Left lobe of liver (tissue), 2 donors: ENCODE measurements around the gene LYPD6B. TPM values are rescaled to one million over a fixed set of nuclear protein-coding genes. Genes with fewer than 3 reads are reported as not detected.
A peak's percentile ranks its signal among the peaks of the same experiment; 100 is the strongest.

Experiments
- ATAC-seq: fragments of 200-7000 bp; cut with Tn5 transposase; one replicate; pipeline ENCODE4 v1.9.1; 2020; ENCODE audit warnings: mild to moderate bottlenecking, moderate library complexity
- DNase-seq: peaks from one replicate; pipeline ENCODE4 v3.0.0-alpha.2; 2020; ENCODE audit warnings: low spot score
- total RNA-seq: library from RNA; stranded (reverse); gene quantifications from one replicate; pipeline ENCODE4 v1.2.1, GENCODE V29; 2021
- donor health status: DM: no; HTN: no; CAD: no; lungs with moderate emphysema.
- donor health status: DM: no; HTN: yes; CAD: no.

The LYPD6B gene, protein sequence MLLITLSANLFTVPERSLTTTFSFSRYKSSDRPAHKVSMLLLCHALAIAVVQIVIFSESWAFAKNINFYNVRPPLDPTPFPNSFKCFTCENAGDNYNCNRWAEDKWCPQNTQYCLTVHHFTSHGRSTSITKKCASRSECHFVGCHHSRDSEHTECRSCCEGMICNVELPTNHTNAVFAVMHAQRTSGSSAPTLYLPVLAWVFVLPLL
- not detected for total RNA-seq

DNA sequence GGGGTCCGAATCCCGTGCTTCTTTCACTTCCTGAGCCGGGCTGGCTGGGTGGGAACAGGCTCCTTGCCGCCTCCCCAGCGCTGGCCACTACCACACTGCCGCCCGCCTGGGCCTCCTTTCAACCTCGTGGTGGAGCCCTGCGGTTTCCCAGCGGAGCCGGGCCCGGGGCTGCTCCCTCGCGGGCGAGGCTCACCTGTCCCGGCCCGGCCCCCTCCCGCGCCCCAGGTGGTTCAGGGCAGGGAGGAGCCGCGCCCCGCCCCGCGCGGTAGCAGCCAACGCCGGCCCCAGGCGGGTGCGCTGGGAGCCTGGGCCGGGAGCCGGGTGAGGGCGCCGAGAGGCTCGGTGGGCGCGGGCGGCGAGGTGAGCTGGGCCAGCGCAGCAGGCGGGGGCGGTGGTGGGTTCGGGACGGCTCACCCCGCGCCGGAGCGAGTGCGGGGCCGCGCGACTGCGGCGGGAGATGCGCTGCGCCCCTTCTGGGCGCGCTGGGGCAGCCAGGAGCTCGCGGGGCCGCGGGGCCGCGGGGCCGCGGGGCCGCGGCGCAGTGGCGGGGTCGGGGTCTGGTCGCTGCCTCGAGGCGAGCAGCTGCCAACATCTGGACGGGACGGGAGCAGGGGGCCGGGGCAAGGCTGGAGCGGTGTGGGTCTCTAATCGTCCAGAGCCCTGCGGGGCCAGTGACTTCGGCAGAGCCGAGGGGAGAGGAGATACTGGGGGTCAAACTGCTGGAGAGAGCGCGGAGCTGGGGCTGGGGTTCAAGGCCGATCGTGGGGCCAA, at the start of gene LYPD6B:
Gene LYPD6B (plus strand): TSS at position 258 of the 771 bp plus-strand sequence. CDS start 92,250 bp downstream, outside the sequence.
- DNase-seq (no peak), ATAC-seq (peak; percentile 78)

DNA sequence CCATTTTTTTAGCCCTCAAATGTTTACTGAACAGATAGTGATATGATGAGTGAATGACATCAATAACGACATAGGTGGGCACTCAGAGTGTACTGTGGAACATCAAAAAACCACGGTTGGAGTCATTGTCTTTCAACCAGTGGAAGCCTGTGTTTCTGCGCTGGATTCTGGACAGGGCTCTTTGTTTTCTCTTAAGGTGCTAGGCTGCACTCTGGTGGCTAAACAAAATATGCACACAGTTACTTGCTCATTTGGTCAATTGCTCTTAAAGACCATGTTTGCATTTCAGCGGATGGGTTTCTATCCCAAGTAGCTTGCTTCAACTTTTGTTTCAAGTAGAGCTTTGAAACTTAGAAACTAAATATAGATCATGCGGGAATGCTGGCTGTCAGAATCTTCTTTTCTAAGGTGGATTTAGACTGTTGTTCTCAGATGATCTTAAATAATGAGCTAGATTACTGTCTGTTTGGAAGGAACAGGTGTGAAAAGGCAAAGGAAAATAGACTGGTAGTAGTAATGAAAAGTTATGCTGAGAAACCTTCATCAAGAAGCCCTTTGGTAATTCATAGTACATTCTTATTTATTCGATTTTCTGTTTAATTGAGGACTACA, 48.5 kb upstream of the LYPD6B start:
- ATAC-seq (peak; percentile 98), DNase-seq (peak; percentile 58)

- ATAC-seq (no peak), DNase-seq (no peak)
Measured at GRCh38 chr2:148990968-148991367, 47.5 kb upstream of the LYPD6B start.

DNA sequence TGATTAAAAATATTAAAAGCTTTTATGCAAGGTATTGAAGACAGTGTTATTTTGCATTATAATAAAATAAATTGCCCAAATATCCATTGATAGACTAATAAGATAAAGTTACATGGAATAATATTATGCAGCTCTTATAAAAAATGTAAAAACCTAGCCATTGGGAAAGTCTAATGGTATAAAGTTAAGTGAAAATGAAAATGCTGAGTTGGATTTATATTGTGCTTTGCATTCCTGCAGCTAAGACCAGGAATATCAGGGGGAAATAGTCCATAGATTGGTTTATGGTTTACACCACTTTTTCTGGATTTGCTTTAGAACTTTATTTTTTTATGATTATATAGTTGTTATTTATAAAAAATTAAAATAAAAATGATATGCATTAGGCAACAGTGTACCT, 46.1 kb upstream of the LYPD6B start:
- DNase-seq (no peak), ATAC-seq (no peak)

GRCh38 chr2:148993351-148993750, 45.1 kb upstream of the LYPD6B start:
- DNase-seq (no peak), ATAC-seq (no peak)

DNA sequence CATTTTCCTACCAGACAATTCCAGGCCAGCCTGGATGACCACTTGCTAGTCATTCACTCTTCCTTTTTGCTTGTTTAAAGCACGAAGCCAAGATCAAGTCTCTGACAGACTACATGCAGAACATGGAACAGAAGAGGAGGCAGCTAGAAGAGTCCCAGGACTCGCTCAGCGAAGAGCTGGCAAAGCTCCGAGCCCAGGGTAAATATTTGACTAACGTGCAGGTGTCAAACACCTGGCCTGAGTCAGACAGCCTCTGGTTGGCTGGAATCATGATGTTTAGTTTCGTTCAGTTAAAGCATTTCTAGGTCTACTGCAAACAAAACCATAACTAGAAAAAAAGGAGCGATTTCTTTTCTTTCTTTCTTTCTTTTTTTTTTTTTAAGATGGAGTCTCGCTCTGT, 44.2 kb upstream of the LYPD6B start:
- no peak for ATAC-seq
- DNase-seq = no peak

GRCh38 chr2:148996805-148997204, 41.7 kb upstream of the LYPD6B start:
- ATAC-seq (no peak), DNase-seq (no peak)

DNA sequence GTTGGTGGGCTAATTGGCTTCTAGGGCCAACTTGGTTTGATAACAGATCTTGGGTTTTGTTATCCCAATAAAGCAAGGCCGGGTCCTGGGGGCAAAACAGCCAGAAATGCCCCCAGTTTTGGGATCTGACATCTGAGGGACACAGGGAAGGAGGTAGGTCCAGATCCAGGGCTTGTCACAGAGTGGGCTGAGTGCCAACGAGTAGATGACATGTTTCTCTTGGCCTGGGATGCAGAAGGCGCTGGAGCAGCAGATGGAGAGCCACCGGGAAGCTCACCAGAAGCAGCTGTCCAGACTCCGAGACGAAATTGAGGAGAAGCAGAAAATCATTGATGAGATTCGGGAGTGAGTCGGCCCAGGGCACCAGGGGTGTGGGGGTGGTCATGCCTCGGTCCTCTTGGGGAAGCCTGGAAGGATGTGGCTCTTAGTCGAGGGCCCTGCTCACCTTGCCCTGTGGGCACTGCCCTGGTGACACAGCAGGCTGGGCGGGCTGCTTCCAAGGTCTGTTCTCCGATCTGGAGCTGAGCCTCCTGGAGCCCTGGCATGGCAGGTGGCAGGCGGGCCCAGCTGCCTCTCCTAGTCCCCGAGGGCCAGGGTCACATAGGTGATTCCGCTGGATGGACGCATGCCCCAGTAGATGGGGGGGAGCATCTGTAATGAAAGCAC, 40.2 kb upstream of the LYPD6B start:
- DNase-seq = no peak

GRCh38 chr2:148998831-148999200, 39.7 kb upstream of the LYPD6B start:
- DNase-seq (no peak), ATAC-seq (no peak)

More for the DNA sequence above, 40.2 kb upstream of the LYPD6B start:
- no peak for ATAC-seq

DNA sequence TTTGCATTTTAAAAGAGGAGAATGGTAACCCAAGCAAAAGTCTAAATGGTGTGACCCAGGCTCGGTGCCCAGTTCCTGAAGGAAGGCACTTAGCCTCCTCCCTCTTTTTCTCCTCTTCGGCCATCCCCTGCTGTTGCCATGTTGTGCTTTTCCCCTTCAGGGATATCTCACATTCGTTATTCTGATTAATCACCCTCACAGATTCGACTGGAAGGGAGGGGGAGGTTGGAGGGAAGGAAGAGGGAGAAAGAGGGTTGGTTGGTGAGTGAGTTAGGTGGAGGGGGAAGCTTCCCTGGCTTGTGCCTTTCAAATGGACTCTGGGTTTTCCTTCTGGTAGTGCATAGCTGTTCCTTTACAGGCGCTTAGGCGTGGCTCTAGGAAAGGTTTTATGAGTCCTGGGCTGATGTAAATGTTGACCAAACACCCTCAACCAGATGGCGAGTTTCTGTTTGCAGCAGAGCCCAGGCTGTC, 39.0 kb upstream of the LYPD6B start:
- no peak for DNase-seq

DNA sequence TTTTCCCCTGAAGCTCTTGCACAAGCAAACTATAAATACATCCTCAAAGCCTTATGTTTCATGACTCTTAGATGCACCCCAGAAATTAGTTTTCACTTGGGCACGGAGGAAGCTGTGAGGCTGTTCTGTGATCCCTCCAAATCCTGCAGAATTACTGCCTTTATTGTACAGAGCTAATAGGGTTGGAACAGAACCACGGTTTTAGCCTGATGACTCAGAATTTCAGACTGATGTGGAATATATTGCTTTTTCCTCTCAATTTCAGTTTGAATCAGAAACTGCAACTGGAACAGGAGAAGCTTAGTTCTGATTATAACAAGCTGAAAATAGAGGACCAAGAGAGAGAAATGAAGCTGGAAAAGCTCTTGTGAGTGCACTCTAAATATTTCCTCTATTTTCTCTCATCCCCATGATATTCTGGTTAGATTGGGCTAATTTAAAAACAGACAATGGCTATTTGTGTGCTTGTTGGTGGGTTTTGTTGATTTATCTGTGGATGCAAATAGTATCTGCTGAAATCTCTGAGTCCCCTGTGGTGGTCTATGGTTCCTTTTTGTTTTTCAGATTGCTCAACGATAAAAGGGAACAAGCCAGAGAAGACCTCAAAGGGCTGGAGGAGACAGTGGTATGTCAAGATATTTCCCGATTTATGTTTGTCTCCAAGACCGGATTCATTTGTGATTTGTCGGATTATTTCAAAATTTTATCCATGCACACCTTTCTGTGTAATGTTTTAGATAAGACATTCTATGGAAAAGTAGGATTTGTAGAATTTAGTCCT, 38.2 kb upstream of the LYPD6B start:
- ATAC-seq (no peak), DNase-seq (no peak)

More for the DNA sequence above, 39.0 kb upstream of the LYPD6B start:
- no peak for ATAC-seq

DNA sequence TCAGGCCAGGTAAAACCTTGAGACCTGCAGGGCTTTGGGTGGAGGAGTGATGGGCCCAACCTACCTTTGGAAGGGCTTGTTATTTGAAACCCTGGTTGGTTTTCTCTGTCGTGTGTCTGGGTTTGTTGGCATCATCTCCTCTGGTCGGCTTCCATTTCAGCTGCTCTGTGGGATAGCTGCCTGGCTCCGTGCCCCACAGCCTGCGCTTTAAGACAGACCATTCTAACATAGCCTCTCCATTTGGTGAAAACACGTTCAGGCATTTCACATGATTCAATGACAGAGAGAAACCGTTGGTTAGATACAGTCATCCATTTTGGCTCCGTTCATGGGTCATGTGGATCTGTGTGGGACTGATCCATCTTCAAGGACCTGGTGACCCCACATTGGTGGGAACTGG, 37.0 kb upstream of the LYPD6B start:
- ATAC-seq = no peak
- no peak for DNase-seq

- no peak for ATAC-seq
Measured at GRCh38 chr2:149002378-149002890, 36.1 kb upstream of the LYPD6B start.

GRCh38 chr2:149002891-149003740, 35.4 kb upstream of the LYPD6B start:
- ATAC-seq (no peak), DNase-seq (no peak)

More at GRCh38 chr2:149002378-149002890, 36.1 kb upstream of the LYPD6B start:
- DNase-seq = no peak

GRCh38 chr2:149004836-149005235, 33.7 kb upstream of the LYPD6B start:
- no peak for DNase-seq
- no peak for ATAC-seq

DNA sequence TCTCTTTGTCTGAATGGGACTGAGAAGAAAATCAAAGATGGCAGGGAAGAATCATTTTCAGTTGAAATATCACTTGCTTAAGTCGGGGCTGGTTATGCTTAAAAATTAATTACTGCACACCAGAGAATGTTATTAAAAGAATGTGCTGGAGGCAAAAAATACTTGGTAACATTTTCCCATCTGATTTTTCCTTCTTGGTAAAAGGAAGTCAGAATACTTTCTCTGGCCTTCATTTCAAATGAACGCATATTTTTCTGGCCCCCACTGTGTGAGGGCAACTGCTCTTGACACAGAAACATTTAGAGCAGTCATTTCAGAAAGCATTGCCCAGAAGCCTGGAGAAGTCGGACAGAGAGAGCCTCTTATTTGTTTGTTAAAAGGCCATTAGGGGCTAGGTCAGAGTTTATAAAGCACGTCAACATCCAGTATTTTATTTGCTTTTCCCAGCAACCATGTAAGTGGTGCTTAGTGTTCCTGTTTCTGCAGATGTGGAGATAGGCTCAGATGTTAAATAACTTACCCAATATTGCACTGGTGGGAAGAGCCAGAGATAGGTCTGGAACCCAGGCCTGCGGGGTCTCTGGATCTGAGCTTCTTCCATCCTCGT, 32.9 kb upstream of the LYPD6B start:
- DNase-seq = no peak
- ATAC-seq = no peak

- no peak for ATAC-seq
Measured at GRCh38 chr2:149006883-149007543, 31.5 kb upstream of the LYPD6B start.

DNA sequence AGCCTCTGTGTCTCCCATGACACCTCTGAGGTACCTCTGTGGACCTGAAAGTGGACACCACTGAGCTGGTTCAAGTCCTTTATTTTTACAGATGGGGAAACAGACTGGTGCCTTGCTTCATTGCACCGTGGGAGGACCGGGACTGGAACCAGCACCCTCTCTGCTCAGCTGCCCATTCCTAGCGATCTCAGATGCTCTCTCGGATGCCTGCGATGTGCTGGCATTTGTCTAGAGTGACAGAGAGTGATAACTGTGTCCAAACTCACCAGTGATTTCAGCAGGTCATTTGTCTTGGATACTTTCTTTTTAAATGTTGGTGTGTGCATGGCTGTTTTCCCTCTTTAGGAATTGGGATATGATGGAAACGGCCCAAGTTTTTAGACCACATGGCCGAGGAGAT, 30.1 kb upstream of the LYPD6B start:
- DNase-seq (no peak), ATAC-seq (no peak)

More at GRCh38 chr2:149006883-149007543, 31.5 kb upstream of the LYPD6B start:
- DNase-seq = no peak
